ENCODE measurements around the gene SCT. TPM values are rescaled to one million over a fixed set of nuclear protein-coding genes. Genes with fewer than 3 reads are reported as not detected.
"Not testable (repeated sequence)": the region's sequence is repeated elsewhere in the genome, so short reads cannot be mapped to it uniquely, and the experiment has no call there.

SCT gene
- total RNA-seq, 2 donors from 2014 or later = not detected

DNA sequence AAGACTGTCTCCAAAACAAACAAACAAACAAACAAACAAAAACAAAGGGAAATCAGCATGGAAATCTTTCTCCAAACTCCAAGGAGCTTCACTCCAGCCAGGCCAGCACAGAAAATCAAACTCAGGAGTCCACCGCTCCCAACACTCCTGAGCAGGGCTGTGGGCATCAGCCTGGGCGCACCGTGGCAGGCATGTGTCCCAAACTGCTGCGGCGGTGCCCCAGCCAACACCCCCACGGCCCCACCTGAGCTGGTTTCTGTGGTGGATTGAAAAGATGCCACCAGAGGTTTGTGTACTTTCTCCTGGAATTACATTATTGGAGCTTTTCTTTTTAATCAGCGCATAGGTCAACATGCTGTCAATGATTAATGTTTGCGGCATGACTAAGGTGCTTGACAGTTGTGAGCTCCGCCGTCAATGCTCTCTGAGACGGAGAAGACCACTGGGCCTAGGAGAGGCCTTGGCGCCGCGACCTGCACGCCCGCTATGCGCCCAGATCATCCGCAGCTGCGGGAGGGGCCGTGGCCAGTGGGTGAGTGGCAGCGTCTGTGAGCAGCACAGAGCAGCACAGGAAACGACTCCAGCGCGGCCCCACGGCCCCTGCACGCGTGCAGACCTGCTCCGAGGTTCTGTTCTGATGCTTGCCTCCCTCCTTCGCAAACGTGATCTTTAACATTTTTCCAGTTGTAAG lies 28.2 kb upstream of the SCT start:
- no peak overlapping the region for H3K4me3 Mint-ChIP-seq
- no peaks in the 10 kb centered on the region for H3K27me3 Mint-ChIP-seq (ENCODE audit: low read depth)
- H3K9me3 Mint-ChIP-seq = no peaks in the 10 kb centered on the region
- no peaks in the 10 kb centered on the region for H3K4me1 Mint-ChIP-seq (ENCODE audit: low read depth)
- no peak overlapping the region for H3K27ac Mint-ChIP-seq
- ATAC-seq (replicated peaks in 1 of 2) (no peak), DNase-seq (no peak)
- peaks cover 3 to 6% of the 10 kb centered on the region in 2 donors for H3K36me3 Mint-ChIP-seq (ENCODE audit: insufficient read depth in 2 of 2)

GRCh38 chr11:654444-654843 lies 27.5 kb upstream of the SCT start:
- H3K27ac Mint-ChIP-seq; DNase-seq; H3K4me1 Mint-ChIP-seq (ENCODE audit: low read depth); ATAC-seq (replicated peaks in 1 of 2); H3K36me3 Mint-ChIP-seq (ENCODE audit: insufficient read depth in 2 of 2); H3K4me3 Mint-ChIP-seq; H3K27me3 Mint-ChIP-seq (ENCODE audit: low read depth); H3K9me3 Mint-ChIP-seq: not testable (repeated sequence)

DNA sequence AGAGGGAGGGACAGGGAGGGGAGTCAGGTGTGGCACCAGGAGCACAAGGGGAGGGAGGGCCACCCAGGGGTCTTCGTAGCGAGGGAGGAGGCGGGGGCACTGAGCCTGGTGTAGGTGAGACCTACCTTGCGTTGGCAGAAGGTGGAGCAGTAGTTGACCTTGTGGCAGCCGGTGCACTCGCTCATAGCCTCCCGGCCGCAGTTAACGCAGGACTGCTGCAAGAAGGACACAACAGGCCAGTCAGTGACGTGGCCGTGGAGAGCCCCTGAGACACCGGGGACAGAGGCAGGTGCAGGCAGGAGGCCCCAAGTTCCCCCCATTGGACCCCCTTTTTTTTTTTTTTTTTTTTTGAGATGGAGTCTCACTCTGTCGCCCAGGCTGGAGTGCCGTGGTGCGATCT lies 26.9 kb upstream of the SCT start:
- Mint-ChIP-seq H3K36me3 (ENCODE audit: insufficient read depth in 2 of 2) (peaks cover 3 to 10% of the 10 kb centered on the region in 2 donors), H3K27me3 (ENCODE audit: low read depth) (no peaks in the 10 kb centered on the region), H3K9me3 (no peaks in the 10 kb centered on the region), H3K27ac (no peak overlapping the region), H3K4me3 (no peak overlapping the region), H3K4me1 (ENCODE audit: low read depth) (no peaks in the 10 kb centered on the region)
- ATAC-seq (replicated peaks in 1 of 2) (no peak), DNase-seq (no peak)

GRCh38 chr11:653136-653535 lies 26.2 kb upstream of the SCT start:
- H3K27me3 Mint-ChIP-seq (ENCODE audit: low read depth); H3K4me1 Mint-ChIP-seq (ENCODE audit: low read depth); H3K36me3 Mint-ChIP-seq (ENCODE audit: insufficient read depth in 2 of 2); H3K4me3 Mint-ChIP-seq; ATAC-seq (replicated peaks in 1 of 2); H3K9me3 Mint-ChIP-seq; DNase-seq; H3K27ac Mint-ChIP-seq: not testable (repeated sequence)

DNA sequence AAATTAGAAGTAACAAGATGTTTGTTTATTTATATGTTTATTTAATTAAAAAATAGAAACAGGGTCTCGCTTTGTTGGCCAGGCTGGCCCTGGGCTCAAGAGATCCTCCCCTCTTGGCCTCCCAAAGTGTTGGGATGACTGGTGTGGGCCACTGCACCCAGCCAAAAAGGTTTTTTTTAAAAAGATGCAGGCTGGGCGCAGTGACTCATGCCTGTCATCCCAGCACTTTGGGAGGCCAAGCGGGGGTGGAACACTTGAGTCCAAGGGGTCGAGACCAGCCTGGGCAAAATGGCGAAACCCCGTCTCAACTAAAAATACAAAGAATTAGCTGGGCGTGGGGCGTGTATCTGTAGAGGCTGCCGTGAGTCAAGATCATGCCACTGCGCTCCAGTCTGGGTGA lies 23.5 kb upstream of the SCT start:
- H3K27ac Mint-ChIP-seq = no peak overlapping the region
- H3K4me3 Mint-ChIP-seq = no peak overlapping the region
- peaks cover 3 to 12% of the 10 kb centered on the region in 2 donors for H3K36me3 Mint-ChIP-seq (ENCODE audit: insufficient read depth in 2 of 2)
- ATAC-seq (replicated peaks in 1 of 2) (no peak), DNase-seq (no peak)
- H3K9me3 Mint-ChIP-seq = no peaks in the 10 kb centered on the region
- peaks cover 4% of the 10 kb centered on the region for H3K4me1 Mint-ChIP-seq (ENCODE audit: low read depth)
- H3K27me3 Mint-ChIP-seq (ENCODE audit: low read depth) = no peaks in the 10 kb centered on the region

DNA sequence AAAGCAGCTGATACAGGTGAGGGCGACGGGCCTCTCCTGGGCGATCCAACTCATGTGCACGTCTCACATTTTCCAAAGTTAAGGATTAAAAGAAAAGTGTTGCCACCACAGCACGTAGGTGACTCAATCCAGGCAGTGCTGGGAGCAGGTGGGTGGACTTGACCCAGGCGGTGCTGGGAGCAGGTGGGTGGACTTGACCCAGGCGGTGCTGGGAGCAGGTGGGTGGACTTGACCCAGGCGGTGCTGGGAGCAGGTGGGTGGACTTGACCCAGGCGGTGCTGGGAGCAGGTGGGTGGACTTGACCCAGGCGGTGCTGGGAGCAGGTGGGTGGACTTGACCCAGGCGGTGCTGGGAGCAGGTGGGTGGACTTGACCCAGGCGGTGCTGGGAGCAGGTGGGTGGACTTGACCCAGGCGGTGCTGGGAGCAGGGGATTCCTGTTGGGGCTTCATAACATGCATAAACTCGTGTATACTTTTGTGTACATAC lies 20.7 kb upstream of the SCT start:
- not testable (repeated sequence) for H3K9me3 Mint-ChIP-seq; H3K4me1 Mint-ChIP-seq (ENCODE audit: low read depth); H3K4me3 Mint-ChIP-seq; DNase-seq; H3K36me3 Mint-ChIP-seq (ENCODE audit: insufficient read depth in 2 of 2); H3K27me3 Mint-ChIP-seq (ENCODE audit: low read depth); H3K27ac Mint-ChIP-seq; ATAC-seq (replicated peaks in 1 of 2)

- H3K4me3 Mint-ChIP-seq = no peak overlapping the region
- peaks cover 0 to 7% of the 10 kb centered on the region in 2 donors for H3K36me3 Mint-ChIP-seq (ENCODE audit: insufficient read depth in 2 of 2)
- peaks cover 4% of the 10 kb centered on the region for H3K4me1 Mint-ChIP-seq (ENCODE audit: low read depth)
- no peaks in the 10 kb centered on the region for H3K9me3 Mint-ChIP-seq
- DNase-seq (no peak), ATAC-seq (replicated peaks in 1 of 2) (no peak)
- H3K27me3 Mint-ChIP-seq (ENCODE audit: low read depth) = no peaks in the 10 kb centered on the region
- H3K27ac Mint-ChIP-seq = no peak overlapping the region
These were observed 19.2 kb upstream of the SCT start for GRCh38 chr11:646214-646613.

DNA sequence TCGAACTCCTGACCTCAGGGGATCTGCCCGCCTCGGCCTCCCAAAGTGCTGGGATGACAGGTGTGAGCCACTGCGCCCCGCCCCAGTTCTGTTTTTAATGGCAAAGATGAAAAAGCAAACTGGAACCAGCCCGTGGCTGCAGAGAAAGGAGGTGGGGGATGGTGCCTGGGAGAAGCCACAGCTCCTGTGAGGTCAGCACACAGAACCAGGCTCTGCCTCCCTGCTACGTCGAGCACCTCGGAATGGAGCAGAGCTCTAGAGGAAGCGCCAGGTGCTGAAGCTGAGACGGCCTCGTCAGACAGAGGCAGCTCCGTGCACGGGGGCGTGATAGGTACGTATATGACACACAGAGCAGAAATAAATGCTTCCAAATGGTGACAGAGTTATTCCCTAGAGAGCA lies 18.6 kb upstream of the SCT start:
- H3K27me3 Mint-ChIP-seq (ENCODE audit: low read depth) = no peaks in the 10 kb centered on the region
- H3K36me3 Mint-ChIP-seq (ENCODE audit: insufficient read depth in 2 of 2) = peaks cover 0 to 7% of the 10 kb centered on the region in 2 donors
- H3K27ac Mint-ChIP-seq = no peak overlapping the region
- DNase-seq = no peak
- peaks cover 4% of the 10 kb centered on the region for H3K4me1 Mint-ChIP-seq (ENCODE audit: low read depth)
- no peaks in the 10 kb centered on the region for H3K9me3 Mint-ChIP-seq
- ATAC-seq (replicated peaks in 1 of 2) = no peak
- H3K4me3 Mint-ChIP-seq = no peak overlapping the region

- H3K9me3 Mint-ChIP-seq = no peaks in the 10 kb centered on the region
- no peak for DNase-seq
- H3K4me3 Mint-ChIP-seq = no peak overlapping the region
- peaks cover 4% of the 10 kb centered on the region for H3K4me1 Mint-ChIP-seq (ENCODE audit: low read depth)
- H3K27ac Mint-ChIP-seq = no peak overlapping the region
- peaks cover 0 to 2% of the 10 kb centered on the region in 2 donors for H3K36me3 Mint-ChIP-seq (ENCODE audit: insufficient read depth in 2 of 2)
- H3K27me3 Mint-ChIP-seq (ENCODE audit: low read depth) = peaks cover 1% of the 10 kb centered on the region
- ATAC-seq (replicated peaks in 1 of 2) = no peak
These were observed 17.1 kb upstream of the SCT start for GRCh38 chr11:643849-644738.

- H3K27me3 Mint-ChIP-seq (ENCODE audit: low read depth) = peaks cover 8% of the 10 kb centered on the region
- no peak overlapping the region for H3K27ac Mint-ChIP-seq
- H3K4me1 Mint-ChIP-seq (ENCODE audit: low read depth) = peaks cover 11% of the 10 kb centered on the region
- DNase-seq = no peak
- ATAC-seq (replicated peaks in 1 of 2) = no peak
- H3K36me3 Mint-ChIP-seq (ENCODE audit: insufficient read depth in 2 of 2) = peaks cover 0 to 5% of the 10 kb centered on the region in 2 donors
- H3K9me3 Mint-ChIP-seq = no peaks in the 10 kb centered on the region
- no peak overlapping the region for H3K4me3 Mint-ChIP-seq
These were observed 16.4 kb upstream of the SCT start for GRCh38 chr11:643366-643765.

GRCh38 chr11:641806-642370 lies 14.9 kb upstream of the SCT start:
- ATAC-seq (replicated peaks in 1 of 2) (no peak), DNase-seq (no peak)
- Mint-ChIP-seq H3K27ac (no peak overlapping the region), H3K4me1 (ENCODE audit: low read depth) (peaks cover 13% of the 10 kb centered on the region), H3K9me3 (no peaks in the 10 kb centered on the region), H3K36me3 (ENCODE audit: insufficient read depth in 2 of 2) (peaks cover 0 to 3% of the 10 kb centered on the region in 2 donors), H3K27me3 (ENCODE audit: low read depth) (peaks cover 9% of the 10 kb centered on the region), H3K4me3 (no peak overlapping the region)

DNA sequence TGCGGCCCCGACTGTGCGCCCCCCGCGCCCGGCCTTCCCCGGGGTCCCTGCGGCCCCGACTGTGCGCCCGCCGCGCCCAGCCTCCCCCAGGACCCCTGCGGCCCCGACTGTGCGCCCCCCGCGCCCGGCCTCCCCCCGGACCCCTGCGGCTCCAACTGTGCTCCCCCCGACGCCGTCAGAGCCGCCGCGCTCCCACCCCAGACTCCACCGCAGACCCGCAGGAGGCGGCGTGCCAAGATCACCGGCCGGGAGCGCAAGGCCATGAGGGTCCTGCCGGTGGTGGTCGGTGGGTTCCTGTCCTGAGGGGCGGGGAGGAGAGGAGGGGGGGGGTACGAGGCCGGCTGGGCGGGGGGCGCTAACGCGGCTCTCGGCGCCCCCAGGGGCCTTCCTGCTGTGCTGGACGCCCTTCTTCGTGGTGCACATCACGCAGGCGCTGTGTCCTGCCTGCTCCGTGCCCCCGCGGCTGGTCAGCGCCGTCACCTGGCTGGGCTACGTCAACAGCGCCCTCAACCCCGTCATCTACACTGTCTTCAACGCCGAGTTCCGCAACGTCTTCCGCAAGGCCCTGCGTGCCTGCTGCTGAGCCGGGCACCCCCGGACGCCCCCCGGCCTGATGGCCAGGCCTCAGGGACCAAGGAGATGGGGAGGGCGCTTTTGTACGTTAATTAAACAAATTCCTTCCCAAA lies 13.2 kb upstream of the SCT start:
- Mint-ChIP-seq H3K9me3 (no peaks in the 10 kb centered on the region), H3K4me3 (peak overlapping the region; percentile 46 to 50), H3K36me3 (ENCODE audit: insufficient read depth in 2 of 2) (peaks cover 0 to 3% of the 10 kb centered on the region in 2 donors), H3K27me3 (ENCODE audit: low read depth) (peaks cover 15% of the 10 kb centered on the region), H3K27ac (no peak overlapping the region), H3K4me1 (ENCODE audit: low read depth) (peaks cover 13% of the 10 kb centered on the region)
- ATAC-seq (replicated peaks in 1 of 2) (no peak), DNase-seq (no peak)

All from activated T-cell treated with anti-CD3 and anti-CD28 coated beads, Interleukin-2, amount 50 U/mL, for 72 hours (primary cell).